Lung microvascular endothelial cell (primary cell): Measurements from ENCODE around the gene LYSMD2. TPM values are rescaled to one million over a fixed set of nuclear protein-coding genes. Genes with fewer than 3 reads are reported as not detected.

ENCODE experiments used
- DNase-seq, 2 donors: peaks; one replicate each; pipeline versions ENCODE4 v3.0.0 to v3.0.0-alpha.2; 2010; ENCODE audit warnings: low read depth in 2 of 2
- total RNA-seq: library from RNA; depleted of rRNA; stranded (reverse); fragments of >200 nt; gene quantifications from 2 replicates; pipeline ENCODE4 v1.2.1, GENCODE V29; 2014

Gene LYSMD2
- total RNA-seq, 1 donor from 2014 or later, result 26.8 TPM

GRCh38 chr15:51720201-51720995 lies 17.1 kb downstream of the LYSMD2 start:
- DNase-seq, result no peak

GRCh38 chr15:51718746-51719145 lies 18.7 kb downstream of the LYSMD2 start:
- no peak for DNase-seq

GRCh38 chr15:51718219-51718618 lies 19.2 kb downstream of the LYSMD2 start:
- DNase-seq, result no peak

GRCh38 chr15:51714911-51715310 lies 22.5 kb downstream of the LYSMD2 start:
- DNase-seq, result no peak

- DNase-seq, result no peak
Measured at GRCh38 chr15:51714162-51714561, 23.3 kb downstream of the LYSMD2 start.

- no peak for DNase-seq
Measured at GRCh38 chr15:51709031-51709430, 28.4 kb downstream of the LYSMD2 start.

GRCh38 chr15:51708013-51708412 lies 29.4 kb downstream of the LYSMD2 start:
- DNase-seq, result no peak

GRCh38 chr15:51706926-51707608 lies 30.4 kb downstream of the LYSMD2 start:
- DNase-seq, result no peak

GRCh38 chr15:51706291-51706690 lies 31.2 kb downstream of the LYSMD2 start:
- no peak for DNase-seq

- DNase-seq, result no peak
Measured at GRCh38 chr15:51702710-51703109, 34.7 kb downstream of the LYSMD2 start.

- DNase-seq, result no peak
Measured at GRCh38 chr15:51699373-51699772, 38.1 kb downstream of the LYSMD2 start.

- DNase-seq, result no peak
Measured at GRCh38 chr15:51697163-51697562, 40.3 kb downstream of the LYSMD2 start.

- DNase-seq, result no peak
Measured at GRCh38 chr15:51696566-51696965, 40.9 kb downstream of the LYSMD2 start.

GRCh38 chr15:51692154-51692553 lies 45.3 kb downstream of the LYSMD2 start:
- DNase-seq, result peak in 1 of 2 donors; percentile 9

- DNase-seq, result peak; percentile 15 to 20
Measured at GRCh38 chr15:51688863-51689262, 48.6 kb downstream of the LYSMD2 start.

- no peak for DNase-seq
Measured at GRCh38 chr15:51687565-51687964, 49.9 kb downstream of the LYSMD2 start.

- DNase-seq, result peak; percentile 69 to 85
Measured at GRCh38 chr15:51681303-51681963, 56.0 kb downstream of the LYSMD2 start, which contains the start of gene SCG3. TSS of gene SCG3 (plus strand) at chr15:51681503. CDS start at chr15:51681756, 253 bp downstream.

GRCh38 chr15:51680321-51680720 lies 57.1 kb downstream of the LYSMD2 start:
- no peak for DNase-seq

GRCh38 chr15:51678096-51678495 lies 59.4 kb downstream of the LYSMD2 start:
- no peak for DNase-seq

- no peak for DNase-seq
Measured at GRCh38 chr15:51677452-51677851, 60.0 kb downstream of the LYSMD2 start.

GRCh38 chr15:51677021-51677420 lies 60.4 kb downstream of the LYSMD2 start:
- no peak for DNase-seq

- DNase-seq, result no peak
Measured at GRCh38 chr15:51675234-51675633, 62.2 kb downstream of the LYSMD2 start.
